Measurements from ENCODE around the gene ARHGAP10. TPM values are rescaled to one million over a fixed set of nuclear protein-coding genes. Genes with fewer than 3 reads are reported as not detected.

The ARHGAP10 gene
- total RNA-seq, 4 donors from 2014 or later: 131 to 217 (median 206) TPM

GRCh38 chr4:148092316-148093014 is 360.6 kb downstream of the ARHGAP10 start:
- Histone ChIP-seq H3K4me1 (no peaks in the 10 kb centered on the region), H3K27ac (no peak overlapping the region), H3K9me3 (no peaks in the 10 kb centered on the region), H3K4me3 (no peak overlapping the region), H3K27me3 (no peaks in the 10 kb centered on the region), H3K36me3 (peaks cover 0 to 26% (median 0%) of the 10 kb centered on the region in 3 donors)
- no peak for TF ChIP-seq POLR2A (IDR thresholded peaks at IDR 0.05)
- TF ChIP-seq CTCF (IDR thresholded peaks at IDR 0.05): no peak
- no peak for TF ChIP-seq EP300 (IDR thresholded peaks at IDR 0.05)
- DNase-seq (ENCODE audit: low spot score in 2 of 2): no peak
- WGBS, 2 donors: 94 to 95% methylated on average over 11 of the region's 11 CpGs

- WGBS, 2 donors: 92 to 96% methylated on average over 5 of the region's 5 CpGs
- no peaks in the 10 kb centered on the region for H3K27me3 ChIP-seq
- no peak overlapping the region for H3K4me3 ChIP-seq
- DNase-seq (ENCODE audit: low spot score in 2 of 2): no peak
- peaks cover 0 to 26% (median 0%) of the 10 kb centered on the region in 3 donors for H3K36me3 ChIP-seq
- no peaks in the 10 kb centered on the region for H3K9me3 ChIP-seq
- H3K27ac ChIP-seq: no peak overlapping the region
- no peak for TF ChIP-seq EP300 (IDR thresholded peaks at IDR 0.05)
- no peak for TF ChIP-seq POLR2A (IDR thresholded peaks at IDR 0.05)
- TF ChIP-seq CTCF (IDR thresholded peaks at IDR 0.05): no peak
- H3K4me1 ChIP-seq: no peaks in the 10 kb centered on the region
Measured at GRCh38 chr4:148093065-148093464, 361.2 kb downstream of the ARHGAP10 start.

GRCh38 chr4:148094149-148094548 is 362.3 kb downstream of the ARHGAP10 start:
- Histone ChIP-seq H3K9me3 (no peaks in the 10 kb centered on the region), H3K4me1 (no peaks in the 10 kb centered on the region), H3K27ac (no peak overlapping the region), H3K4me3 (no peak overlapping the region), H3K36me3 (peaks cover 0 to 24% (median 0%) of the 10 kb centered on the region in 3 donors), H3K27me3 (no peaks in the 10 kb centered on the region)
- WGBS, 2 donors: 92 to 96% methylated on average over 1 of the region's 1 CpG
- DNase-seq (ENCODE audit: low spot score in 2 of 2): no peak
- TF ChIP-seq CTCF (IDR thresholded peaks at IDR 0.05): no peak
- no peak for TF ChIP-seq POLR2A (IDR thresholded peaks at IDR 0.05)
- TF ChIP-seq EP300 (IDR thresholded peaks at IDR 0.05): no peak

GRCh38 chr4:148095346-148095923 is 363.5 kb downstream of the ARHGAP10 start:
- WGBS, 2 donors: 96 to 99% methylated on average over 5 of the region's 5 CpGs
- Histone ChIP-seq H3K36me3 (peaks cover 0 to 12% (median 0%) of the 10 kb centered on the region in 3 donors), H3K4me1 (no peaks in the 10 kb centered on the region), H3K27me3 (no peaks in the 10 kb centered on the region), H3K9me3 (no peaks in the 10 kb centered on the region), H3K27ac (no peak overlapping the region), H3K4me3 (no peak overlapping the region)
- no peak for TF ChIP-seq POLR2A (IDR thresholded peaks at IDR 0.05)
- no peak for TF ChIP-seq CTCF (IDR thresholded peaks at IDR 0.05)
- TF ChIP-seq EP300 (IDR thresholded peaks at IDR 0.05): no peak
- no peak for DNase-seq (ENCODE audit: low spot score in 2 of 2)

- 89 to 90% methylated on average over 5 of the region's 5 CpGs for WGBS, 2 donors
- Histone ChIP-seq H3K4me3 (no peak overlapping the region), H3K27ac (no peak overlapping the region), H3K9me3 (no peaks in the 10 kb centered on the region), H3K27me3 (no peaks in the 10 kb centered on the region), H3K4me1 (no peaks in the 10 kb centered on the region), H3K36me3 (peaks cover 0 to 21% (median 0%) of the 10 kb centered on the region in 3 donors)
- no peak for DNase-seq (ENCODE audit: low spot score in 2 of 2)
- TF ChIP-seq EP300 (IDR thresholded peaks at IDR 0.05) (no peak), POLR2A (IDR thresholded peaks at IDR 0.05) (no peak), CTCF (IDR thresholded peaks at IDR 0.05) (no peak)
Measured at GRCh38 chr4:148097801-148098200, 365.9 kb downstream of the ARHGAP10 start.
